Endothelial cell (in vitro differentiated cells): ENCODE data around the gene PACRG. TPM values are rescaled to one million over a fixed set of nuclear protein-coding genes. Genes with fewer than 3 reads are reported as not detected.

Source experiments
- DNase-seq: peaks from one replicate; pipeline ENCODE4 v3.0.0; 2021; ENCODE audit warnings: low spot score
- H3K27ac Mint-ChIP-seq: one replicate; pipeline ENCODE4 v1.8.0; 2021; ENCODE audit warnings: mixed read lengths, inconsistent platforms; ENCODE audit not compliant: unreplicated experiment
- H3K27me3 Mint-ChIP-seq: one replicate; pipeline ENCODE4 v1.8.0; 2021; ENCODE audit warnings: mild to moderate bottlenecking, moderate library complexity, mixed read lengths, inconsistent platforms; ENCODE audit not compliant: unreplicated experiment
- H3K36me3 Mint-ChIP-seq: one replicate; pipeline ENCODE4 v1.8.0; 2021; ENCODE audit warnings: mild to moderate bottlenecking, low read depth, mixed read lengths, inconsistent platforms; ENCODE audit not compliant: unreplicated experiment
- H3K4me1 Mint-ChIP-seq: one replicate; pipeline ENCODE4 v1.8.0; 2021; ENCODE audit warnings: mild to moderate bottlenecking, mixed read lengths, inconsistent platforms; ENCODE audit not compliant: unreplicated experiment
- H3K4me3 Mint-ChIP-seq: one replicate; pipeline ENCODE4 v1.8.0; 2021; ENCODE audit warnings: mild to moderate bottlenecking, mixed read lengths, inconsistent platforms; ENCODE audit not compliant: unreplicated experiment
- H3K9me3 Mint-ChIP-seq: one replicate; pipeline ENCODE4 v1.8.0; 2021; ENCODE audit warnings: mixed read lengths, inconsistent platforms; ENCODE audit not compliant: unreplicated experiment
- total RNA-seq: library from RNA; stranded (reverse); fragmentation: NEBNext Ultra II Directional; extraction: Animal tissue kit (Norgen Biotek cat#: 25700); gene quantifications from one replicate; pipeline ENCODE4 v1.2.1, GENCODE V29; 2021; ENCODE audit not compliant: unreplicated experiment
- TF ChIP-seq, protein P1 (sequence below): fragments of 200-600 bp; sonication (generic); IDR thresholded peaks from one replicate; pipeline ENCODE4 v1.5.0; 2021; ENCODE audit warnings: antibody characterized with exemption; ENCODE audit not compliant: unreplicated experiment

PACRG gene
- total RNA-seq, 1 donor from 2014 or later = 1.1 TPM

DNA sequence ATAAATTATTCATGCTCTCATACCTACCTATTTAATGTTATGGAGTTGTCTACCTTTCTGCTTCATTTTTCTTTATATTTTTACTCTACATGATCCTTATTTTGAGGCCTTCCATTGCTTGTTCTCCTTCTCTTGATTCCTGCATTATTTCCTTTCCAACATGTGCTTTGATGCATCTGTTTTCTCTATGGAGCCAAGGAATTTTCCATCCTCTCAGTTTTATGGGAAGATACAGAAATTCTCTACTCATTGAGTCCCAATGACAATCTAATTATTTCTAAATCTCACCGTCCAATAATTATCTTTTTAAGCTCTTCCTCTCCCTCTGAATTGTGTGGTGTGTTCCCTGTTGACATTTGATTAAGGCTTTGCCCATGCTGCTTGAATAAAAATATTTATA, 136.0 kb downstream of the PACRG start:
- Mint-ChIP-seq H3K4me3 (no peak overlapping the region), H3K27ac (no peak overlapping the region), H3K4me1 (peaks cover 16% of the 10 kb centered on the region), H3K27me3 (peaks cover 5% of the 10 kb centered on the region), H3K9me3 (no peaks in the 10 kb centered on the region), H3K36me3 (no peaks in the 10 kb centered on the region)
- no peak for DNase-seq
- TF ChIP-seq, protein P1, sequence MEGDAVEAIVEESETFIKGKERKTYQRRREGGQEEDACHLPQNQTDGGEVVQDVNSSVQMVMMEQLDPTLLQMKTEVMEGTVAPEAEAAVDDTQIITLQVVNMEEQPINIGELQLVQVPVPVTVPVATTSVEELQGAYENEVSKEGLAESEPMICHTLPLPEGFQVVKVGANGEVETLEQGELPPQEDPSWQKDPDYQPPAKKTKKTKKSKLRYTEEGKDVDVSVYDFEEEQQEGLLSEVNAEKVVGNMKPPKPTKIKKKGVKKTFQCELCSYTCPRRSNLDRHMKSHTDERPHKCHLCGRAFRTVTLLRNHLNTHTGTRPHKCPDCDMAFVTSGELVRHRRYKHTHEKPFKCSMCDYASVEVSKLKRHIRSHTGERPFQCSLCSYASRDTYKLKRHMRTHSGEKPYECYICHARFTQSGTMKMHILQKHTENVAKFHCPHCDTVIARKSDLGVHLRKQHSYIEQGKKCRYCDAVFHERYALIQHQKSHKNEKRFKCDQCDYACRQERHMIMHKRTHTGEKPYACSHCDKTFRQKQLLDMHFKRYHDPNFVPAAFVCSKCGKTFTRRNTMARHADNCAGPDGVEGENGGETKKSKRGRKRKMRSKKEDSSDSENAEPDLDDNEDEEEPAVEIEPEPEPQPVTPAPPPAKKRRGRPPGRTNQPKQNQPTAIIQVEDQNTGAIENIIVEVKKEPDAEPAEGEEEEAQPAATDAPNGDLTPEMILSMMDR = no peak

DNA sequence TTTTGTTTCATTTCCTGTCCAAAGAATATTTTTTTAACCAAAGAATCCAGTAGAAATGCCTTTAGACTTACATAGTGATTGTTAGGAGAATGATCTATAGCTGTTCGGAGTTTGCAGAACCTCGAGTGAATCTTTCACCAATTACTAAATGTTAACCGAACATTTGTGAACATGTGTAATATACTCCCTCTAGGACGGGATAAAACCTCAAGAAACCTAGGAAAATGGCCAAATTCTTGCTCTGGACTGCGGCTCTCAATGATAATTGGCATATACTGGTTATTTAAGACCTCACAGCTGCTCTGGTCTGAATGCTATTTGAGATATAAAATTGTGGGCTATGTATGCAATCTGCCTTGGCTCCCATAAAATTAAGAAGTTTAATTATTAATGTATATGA, 137.1 kb downstream of the PACRG start:
- no peak for DNase-seq
- TF ChIP-seq, protein P1 = no peak
- Mint-ChIP-seq H3K27ac (no peak overlapping the region), H3K27me3 (peaks cover 5% of the 10 kb centered on the region), H3K4me1 (peaks cover 16% of the 10 kb centered on the region), H3K9me3 (no peaks in the 10 kb centered on the region), H3K4me3 (no peak overlapping the region), H3K36me3 (no peaks in the 10 kb centered on the region)

DNA sequence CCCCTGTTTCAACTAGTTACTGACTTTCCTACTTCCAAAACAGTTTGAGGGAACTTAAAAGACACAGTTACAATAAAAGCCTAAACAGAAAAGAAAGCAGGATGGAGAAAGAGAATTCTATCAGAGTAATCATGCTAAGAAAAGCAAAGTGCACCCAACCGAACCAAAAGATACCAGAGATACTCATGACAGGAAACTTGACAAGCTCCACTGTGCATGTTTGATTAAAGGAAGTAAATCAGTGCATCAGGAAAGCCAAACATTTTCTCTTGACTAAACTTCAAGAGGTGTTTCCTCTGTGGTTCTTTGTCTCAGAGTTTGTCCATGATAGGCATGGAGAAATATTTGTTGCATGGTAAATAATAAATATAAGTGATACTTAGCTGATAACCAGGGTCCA, 138.9 kb downstream of the PACRG start:
- no peaks in the 10 kb centered on the region for H3K36me3 Mint-ChIP-seq
- DNase-seq = no peak
- H3K27ac Mint-ChIP-seq = peak overlapping the region; percentile 30
- H3K27me3 Mint-ChIP-seq = peaks cover 5% of the 10 kb centered on the region
- H3K9me3 Mint-ChIP-seq = no peaks in the 10 kb centered on the region
- H3K4me3 Mint-ChIP-seq = no peak overlapping the region
- peaks cover 11% of the 10 kb centered on the region for H3K4me1 Mint-ChIP-seq
- TF ChIP-seq, protein P1 = no peak

DNA sequence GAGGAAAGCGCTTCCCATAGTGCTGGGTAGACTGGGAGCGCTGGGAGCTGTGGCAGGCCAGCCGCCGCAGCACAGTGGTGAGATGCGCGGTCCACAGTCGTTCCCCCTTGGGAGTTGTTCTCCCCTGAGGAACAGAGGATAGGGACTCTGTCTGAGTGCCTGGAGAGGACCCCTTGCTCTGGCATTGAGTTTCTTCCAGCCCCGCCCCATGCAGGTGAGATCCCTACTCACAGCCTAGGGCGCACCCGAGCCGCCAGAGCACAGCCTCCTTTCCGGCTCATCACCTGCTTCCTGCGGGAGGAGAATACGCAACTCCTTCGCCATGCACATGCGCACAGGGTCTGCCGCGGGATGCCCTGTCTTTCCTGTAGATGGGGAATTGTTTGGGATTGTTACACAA, 140.6 kb downstream of the PACRG start:
- TF ChIP-seq, protein P1 = no peak
- Mint-ChIP-seq H3K27ac (no peak overlapping the region), H3K36me3 (no peaks in the 10 kb centered on the region), H3K4me3 (no peak overlapping the region), H3K27me3 (peaks cover 5% of the 10 kb centered on the region), H3K9me3 (no peaks in the 10 kb centered on the region), H3K4me1 (peaks cover 11% of the 10 kb centered on the region)
- no peak for DNase-seq

DNA sequence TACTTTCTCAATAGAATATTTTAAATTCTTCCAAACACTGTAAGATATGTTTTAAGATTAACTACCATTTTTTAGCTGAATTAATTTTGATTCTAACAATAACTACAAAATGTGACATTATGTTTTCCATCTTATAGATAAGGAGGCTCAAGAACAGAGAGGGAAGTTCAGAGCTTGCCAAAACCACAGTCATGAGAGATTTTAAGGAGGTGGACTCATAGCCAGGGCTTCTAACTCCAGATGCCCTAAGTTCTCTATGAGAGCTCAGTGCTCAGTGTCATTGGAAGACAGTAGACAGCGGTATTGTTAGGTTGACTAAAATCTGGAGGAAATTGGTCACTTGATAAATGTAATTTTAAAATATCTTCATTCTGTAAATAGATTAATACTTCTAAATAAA, 144.2 kb downstream of the PACRG start:
- no peak overlapping the region for H3K4me3 Mint-ChIP-seq
- H3K27ac Mint-ChIP-seq = no peak overlapping the region
- DNase-seq = no peak
- TF ChIP-seq, protein P1 = no peak
- no peaks in the 10 kb centered on the region for H3K36me3 Mint-ChIP-seq
- H3K4me1 Mint-ChIP-seq = peaks cover 7% of the 10 kb centered on the region
- H3K27me3 Mint-ChIP-seq = no peaks in the 10 kb centered on the region
- no peaks in the 10 kb centered on the region for H3K9me3 Mint-ChIP-seq
